ENCODE data around the gene EDARADD. TPM values are rescaled to one million over a fixed set of nuclear protein-coding genes. Genes with fewer than 3 reads are reported as not detected.

The EDARADD gene
- total RNA-seq, 1 donor from 2014 or later = 0.98 TPM

- Mint-ChIP-seq H3K27ac (ENCODE audit: unreplicated experiment) (no peak overlapping the region), H3K27me3 (ENCODE audit: unreplicated experiment) (peaks cover 15% of the 10 kb centered on the region), H3K36me3 (ENCODE audit: unreplicated experiment) (no peaks in the 10 kb centered on the region), H3K9me3 (ENCODE audit: unreplicated experiment) (peaks cover 1% of the 10 kb centered on the region), H3K4me3 (ENCODE audit: unreplicated experiment) (no peak overlapping the region), H3K4me1 (ENCODE audit: low read depth, unreplicated experiment) (peaks cover 2% of the 10 kb centered on the region)
- DNase-seq = no peak
- TF ChIP-seq CTCF (IDR thresholded peaks at IDR 0.05; ENCODE audit: partially characterized antibody, unreplicated experiment) = no peak
These were observed 3.2 kb downstream of the EDARADD start for GRCh38 chr1:236397173-236397759.

DNA sequence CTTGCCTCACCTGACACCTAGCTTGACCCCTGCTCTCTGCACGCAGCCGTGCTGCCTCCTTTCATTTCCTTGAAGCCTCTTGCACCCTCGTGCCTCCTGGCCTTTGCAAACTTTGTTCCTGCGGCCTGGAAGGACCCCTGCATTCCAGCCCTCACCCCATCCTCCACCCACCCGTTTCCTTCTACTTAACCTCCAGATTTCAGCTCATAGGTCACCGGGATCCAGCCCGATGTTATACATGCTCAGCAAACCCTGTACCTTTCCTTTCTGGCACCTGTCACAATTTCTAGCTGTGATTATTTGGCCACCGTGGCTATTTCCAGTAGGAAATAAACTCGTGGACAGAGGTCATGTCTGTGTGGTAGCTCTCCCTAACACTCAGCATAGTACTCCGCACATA lies 4.5 kb downstream of the EDARADD start:
- H3K27me3 Mint-ChIP-seq (ENCODE audit: unreplicated experiment) = peaks cover 15% of the 10 kb centered on the region
- no peak for DNase-seq
- H3K9me3 Mint-ChIP-seq (ENCODE audit: unreplicated experiment) = peaks cover 1% of the 10 kb centered on the region
- H3K36me3 Mint-ChIP-seq (ENCODE audit: unreplicated experiment) = no peaks in the 10 kb centered on the region
- H3K4me3 Mint-ChIP-seq (ENCODE audit: unreplicated experiment) = no peak overlapping the region
- no peak overlapping the region for H3K27ac Mint-ChIP-seq (ENCODE audit: unreplicated experiment)
- TF ChIP-seq CTCF (IDR thresholded peaks at IDR 0.05; ENCODE audit: partially characterized antibody, unreplicated experiment) = no peak
- H3K4me1 Mint-ChIP-seq (ENCODE audit: low read depth, unreplicated experiment) = peaks cover 2% of the 10 kb centered on the region

DNA sequence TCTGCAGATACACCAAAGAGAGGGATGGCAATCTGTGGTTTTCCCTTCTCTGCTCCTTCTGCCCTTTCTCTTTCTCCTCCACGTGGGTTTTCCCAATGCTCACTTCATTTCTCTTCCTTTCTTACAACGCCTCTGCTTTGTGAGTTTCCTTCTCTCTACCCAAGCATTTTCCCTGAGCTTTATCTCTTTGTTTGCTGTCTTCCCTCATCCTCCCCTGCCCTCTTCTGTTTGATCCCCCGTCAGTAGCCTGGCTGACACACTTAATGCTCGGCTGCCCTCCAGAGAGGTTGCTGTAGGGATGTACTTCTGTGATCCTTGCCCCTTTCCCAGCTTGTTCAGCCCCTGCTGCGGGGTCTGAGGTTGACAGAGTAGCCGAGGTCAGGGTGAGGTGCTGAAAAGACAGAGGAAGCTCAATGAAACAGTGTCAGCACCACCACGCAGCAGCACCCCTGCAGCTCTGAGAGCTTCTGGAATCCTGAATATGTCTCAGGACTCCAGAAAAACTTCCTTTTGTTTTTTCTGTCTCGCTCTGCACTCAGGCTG lies 6.0 kb downstream of the EDARADD start:
- H3K4me3 Mint-ChIP-seq (ENCODE audit: unreplicated experiment) = no peak overlapping the region
- no peak for TF ChIP-seq CTCF (IDR thresholded peaks at IDR 0.05; ENCODE audit: partially characterized antibody, unreplicated experiment)
- H3K27me3 Mint-ChIP-seq (ENCODE audit: unreplicated experiment) = peaks cover 10% of the 10 kb centered on the region
- H3K9me3 Mint-ChIP-seq (ENCODE audit: unreplicated experiment) = peaks cover 1% of the 10 kb centered on the region
- no peaks in the 10 kb centered on the region for H3K36me3 Mint-ChIP-seq (ENCODE audit: unreplicated experiment)
- no peaks in the 10 kb centered on the region for H3K4me1 Mint-ChIP-seq (ENCODE audit: low read depth, unreplicated experiment)
- no peak for DNase-seq
- H3K27ac Mint-ChIP-seq (ENCODE audit: unreplicated experiment) = no peak overlapping the region

DNA sequence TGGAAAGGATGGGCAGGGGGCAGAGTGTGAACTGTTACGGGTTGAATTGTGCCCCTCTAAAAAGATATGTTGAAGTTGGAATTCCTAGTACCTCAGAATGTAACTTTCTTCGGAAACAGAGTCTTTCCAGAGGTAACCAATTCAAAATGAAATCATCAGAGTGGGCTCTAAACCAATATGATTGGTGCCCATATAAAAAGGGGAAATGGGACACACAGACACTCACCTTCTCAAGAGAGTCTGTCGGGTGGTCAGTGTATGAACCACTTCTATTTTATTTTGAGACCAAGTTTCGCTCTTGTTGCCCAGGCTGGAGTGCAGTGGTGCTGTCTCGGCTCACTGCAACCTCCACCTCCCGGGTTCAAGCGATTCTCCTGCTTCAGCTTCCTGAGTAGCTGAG lies 7.6 kb downstream of the EDARADD start:
- Mint-ChIP-seq H3K27me3 (ENCODE audit: unreplicated experiment) (peaks cover 4% of the 10 kb centered on the region), H3K27ac (ENCODE audit: unreplicated experiment) (no peak overlapping the region), H3K9me3 (ENCODE audit: unreplicated experiment) (peaks cover 1% of the 10 kb centered on the region), H3K4me1 (ENCODE audit: low read depth, unreplicated experiment) (no peaks in the 10 kb centered on the region), H3K4me3 (ENCODE audit: unreplicated experiment) (no peak overlapping the region), H3K36me3 (ENCODE audit: unreplicated experiment) (no peaks in the 10 kb centered on the region)
- TF ChIP-seq CTCF (IDR thresholded peaks at IDR 0.05; ENCODE audit: partially characterized antibody, unreplicated experiment) = no peak
- no peak for DNase-seq

DNA sequence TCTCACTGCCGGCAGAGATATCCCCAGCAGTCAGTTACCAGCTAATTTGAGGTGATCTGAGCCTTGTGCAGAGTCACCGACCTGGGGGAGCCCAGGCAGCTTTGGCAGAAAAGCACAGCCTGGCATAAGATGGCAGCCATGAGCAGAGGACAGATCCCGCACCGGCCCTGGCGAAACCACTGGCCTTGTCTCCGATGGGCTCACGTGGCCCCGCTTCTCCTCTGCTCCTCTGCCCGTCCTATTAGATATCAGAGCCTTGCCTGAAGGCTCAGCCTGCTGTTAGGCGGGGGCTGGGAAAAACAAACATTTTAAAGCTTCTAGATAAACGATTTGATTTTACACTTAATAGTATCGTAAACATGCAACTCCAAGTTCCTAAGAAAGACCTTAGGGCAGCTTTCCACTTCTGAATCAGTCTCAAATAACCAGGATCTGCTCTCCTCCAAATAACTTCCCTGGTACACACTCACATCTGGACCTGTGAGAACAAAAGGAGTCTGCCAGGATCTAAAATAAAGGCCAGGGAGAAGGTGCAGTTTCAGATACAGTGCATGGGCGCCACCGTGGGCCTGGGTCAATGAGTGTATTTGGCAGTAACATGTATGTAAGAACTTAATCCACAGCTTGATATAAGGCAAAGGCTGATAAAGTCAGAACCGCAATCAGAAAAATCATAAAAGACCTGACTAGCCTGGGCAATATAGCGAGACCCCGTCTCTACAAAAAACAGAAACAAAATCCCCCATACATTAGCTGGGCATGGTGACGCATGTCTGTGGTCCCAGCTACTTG lies 10.0 kb downstream of the EDARADD start:
- no peaks in the 10 kb centered on the region for H3K36me3 Mint-ChIP-seq (ENCODE audit: unreplicated experiment)
- no peak for TF ChIP-seq CTCF (IDR thresholded peaks at IDR 0.05; ENCODE audit: partially characterized antibody, unreplicated experiment)
- H3K27me3 Mint-ChIP-seq (ENCODE audit: unreplicated experiment) = no peaks in the 10 kb centered on the region
- H3K9me3 Mint-ChIP-seq (ENCODE audit: unreplicated experiment) = no peaks in the 10 kb centered on the region
- H3K27ac Mint-ChIP-seq (ENCODE audit: unreplicated experiment) = no peak overlapping the region
- no peak overlapping the region for H3K4me3 Mint-ChIP-seq (ENCODE audit: unreplicated experiment)
- DNase-seq = no peak
- H3K4me1 Mint-ChIP-seq (ENCODE audit: low read depth, unreplicated experiment) = peaks cover 6% of the 10 kb centered on the region

Data from glutamatergic neuron (in vitro differentiated cells).